IMR-90 (cell line): ENCODE data around the gene FGF12.

Source experiments
- CEBPB ChIP-seq: IDR thresholded peaks from 2 replicates; pipeline ENCODE4 v1.6.1; 2012; ENCODE audit warnings: low read depth, low read length, improper control_type of control experiment
- CHD1 ChIP-seq: IDR thresholded peaks from 2 replicates; pipeline ENCODE4 v1.6.1; 2012; ENCODE audit warnings: low read depth, low read length, improper control_type of control experiment
- MAFK ChIP-seq: IDR thresholded peaks from 2 replicates; pipeline ENCODE4 v1.6.1; 2012; ENCODE audit warnings: low read depth, low read length, improper control_type of control experiment
- TF ChIP-seq, protein P1 (sequence below): conservative IDR thresholded peaks from 2 replicates; pipeline ENCODE4 v1.5.1; 2012; ENCODE audit warnings: mild to moderate bottlenecking, low read depth, low read length, improper control_type of control experiment

DNA sequence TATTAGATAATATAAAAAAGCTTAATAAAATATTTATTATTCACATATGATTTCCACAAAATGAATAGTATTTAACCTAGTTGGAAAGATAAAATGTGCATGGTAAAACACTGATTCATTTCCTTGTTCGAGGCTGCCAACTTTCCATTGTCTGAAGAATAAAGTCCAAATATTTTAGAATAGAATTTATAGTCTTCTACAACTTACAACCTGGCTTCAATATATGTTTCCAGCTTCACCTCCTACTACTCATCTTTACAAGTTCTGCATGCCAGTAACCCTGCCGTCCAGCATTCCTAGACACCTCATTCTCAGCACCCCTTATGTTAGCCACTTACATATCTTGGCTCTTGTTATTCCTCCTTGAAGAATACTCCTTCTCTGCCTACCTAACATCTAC is 244.5 kb downstream of the FGF12 start:
- TF ChIP-seq CEBPB (no peak), CHD1 (no peak), MAFK (no peak)
- TF ChIP-seq, protein P1, sequence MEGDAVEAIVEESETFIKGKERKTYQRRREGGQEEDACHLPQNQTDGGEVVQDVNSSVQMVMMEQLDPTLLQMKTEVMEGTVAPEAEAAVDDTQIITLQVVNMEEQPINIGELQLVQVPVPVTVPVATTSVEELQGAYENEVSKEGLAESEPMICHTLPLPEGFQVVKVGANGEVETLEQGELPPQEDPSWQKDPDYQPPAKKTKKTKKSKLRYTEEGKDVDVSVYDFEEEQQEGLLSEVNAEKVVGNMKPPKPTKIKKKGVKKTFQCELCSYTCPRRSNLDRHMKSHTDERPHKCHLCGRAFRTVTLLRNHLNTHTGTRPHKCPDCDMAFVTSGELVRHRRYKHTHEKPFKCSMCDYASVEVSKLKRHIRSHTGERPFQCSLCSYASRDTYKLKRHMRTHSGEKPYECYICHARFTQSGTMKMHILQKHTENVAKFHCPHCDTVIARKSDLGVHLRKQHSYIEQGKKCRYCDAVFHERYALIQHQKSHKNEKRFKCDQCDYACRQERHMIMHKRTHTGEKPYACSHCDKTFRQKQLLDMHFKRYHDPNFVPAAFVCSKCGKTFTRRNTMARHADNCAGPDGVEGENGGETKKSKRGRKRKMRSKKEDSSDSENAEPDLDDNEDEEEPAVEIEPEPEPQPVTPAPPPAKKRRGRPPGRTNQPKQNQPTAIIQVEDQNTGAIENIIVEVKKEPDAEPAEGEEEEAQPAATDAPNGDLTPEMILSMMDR, result no peak
